ENCODE data around the gene CENPS. TPM values are rescaled to one million over a fixed set of nuclear protein-coding genes. Genes with fewer than 3 reads are reported as not detected.
"Not testable (repeated sequence)": the region's sequence is repeated elsewhere in the genome, so short reads cannot be mapped to it uniquely, and the experiment has no call there.

Gene CENPS
- total RNA-seq, 1 experiment from 2014 or later, result 14.5 TPM

GRCh38 chr1:10419351-10419750, 10.9 kb upstream of the CENPS start:
- DNase-seq (ENCODE audit: low read depth), result no peak

GRCh38 chr1:10421637-10422036, 8.6 kb upstream of the CENPS start:
- no peak for DNase-seq (ENCODE audit: low read depth)

GRCh38 chr1:10424034-10424433, 6.2 kb upstream of the CENPS start:
- DNase-seq (ENCODE audit: low read depth), result peak; percentile 28

- DNase-seq (ENCODE audit: low read depth), result no peak
Measured at GRCh38 chr1:10424651-10425050, 5.6 kb upstream of the CENPS start.

GRCh38 chr1:10425826-10426534, 4.3 kb upstream of the CENPS start:
- DNase-seq (ENCODE audit: low read depth), result not testable (repeated sequence)

GRCh38 chr1:10426535-10426848, 3.7 kb upstream of the CENPS start:
- DNase-seq (ENCODE audit: low read depth), result not testable (repeated sequence)

- no peak for DNase-seq (ENCODE audit: low read depth)
Measured at GRCh38 chr1:10428984-10429383, 1.2 kb upstream of the CENPS start.

GRCh38 chr1:10429868-10430215, 391 bp upstream of the CENPS start:
- DNase-seq (ENCODE audit: low read depth), result no peak

GRCh38 chr1:10431070-10431730, 967 bp downstream of the CENPS start:
- peak; percentile 47 for DNase-seq (ENCODE audit: low read depth)

GRCh38 chr1:10432910-10433700, 2.9 kb downstream of the CENPS start:
- DNase-seq (ENCODE audit: low read depth), result no peak

GRCh38 chr1:10433790-10434189, 3.6 kb downstream of the CENPS start:
- DNase-seq (ENCODE audit: low read depth), result no peak

- no peak for DNase-seq (ENCODE audit: low read depth)
Measured at GRCh38 chr1:10434590-10434989, 4.4 kb downstream of the CENPS start.

- DNase-seq (ENCODE audit: low read depth), result no peak
Measured at GRCh38 chr1:10437052-10437451, 6.8 kb downstream of the CENPS start.

GRCh38 chr1:10438677-10439163, 8.5 kb downstream of the CENPS start:
- DNase-seq (ENCODE audit: low read depth), result no peak

- DNase-seq (ENCODE audit: low read depth), result no peak
Measured at GRCh38 chr1:10440305-10440704, 10.1 kb downstream of the CENPS start.

- no peak for DNase-seq (ENCODE audit: low read depth)
Measured at GRCh38 chr1:10440794-10441193, 10.6 kb downstream of the CENPS start.

- DNase-seq (ENCODE audit: low read depth), result no peak
Measured at GRCh38 chr1:10444248-10444647, 14.0 kb downstream of the CENPS start.

- DNase-seq (ENCODE audit: low read depth), result no peak
Measured at GRCh38 chr1:10444795-10445397, 14.7 kb downstream of the CENPS start.

GRCh38 chr1:10446790-10447422, 16.7 kb downstream of the CENPS start:
- no peak for DNase-seq (ENCODE audit: low read depth)

GRCh38 chr1:10449751-10450150, 19.5 kb downstream of the CENPS start, which contains the start of gene CORT:
Gene CORT, plus strand, starts transcription at chr1:10450031. Its CDS starts 193 bp downstream, at chr1:10450224.
- DNase-seq (ENCODE audit: low read depth), result no peak

GRCh38 chr1:10450156-10450814, 20.1 kb downstream of the CENPS start:
- no peak for DNase-seq (ENCODE audit: low read depth)

Data from LHCN-M2 (cell line).